Psoas muscle (tissue), 8 donors: Measurements from ENCODE around the gene SLC35A4. TPM values are rescaled to one million over a fixed set of nuclear protein-coding genes. Genes with fewer than 3 reads are reported as not detected.

ENCODE experiments used
- ATAC-seq, 4 donors: fragments of 200-7000 bp; cut with Tn5 transposase; one replicate each; pipeline ENCODE4 v1.9.1; 2020; ENCODE audit warnings: moderate library complexity in 3 of 4, mild to moderate bottlenecking in 2 of 4
- DNase-seq, 2 donors: peaks; one replicate each; pipeline ENCODE4 v3.0.0-alpha.2; 2020
- H3K27ac ChIP-seq: fragments of 200-600 bp; one replicate; pipeline ENCODE4 v1.8.0; 2022
- H3K27me3 ChIP-seq, 3 donors: fragments of 200-600 bp in 1 of 3; one replicate each; pipeline versions ENCODE4 v1.6.1 to v1.8.0; 2013 to 2022; ENCODE audit warnings: low read length in 2 of 3, mild to moderate bottlenecking in 2 of 3, moderate library complexity in 1 of 3; ENCODE audit not compliant: insufficient read depth in 3 of 3
- H3K36me3 ChIP-seq, 2 donors: fragments of 200-600 bp in 1 of 2; one replicate each; pipeline versions ENCODE4 v1.6.1 to v1.8.0; 2013 to 2022; ENCODE audit warnings: low read depth in 1 of 2, mild to moderate bottlenecking in 1 of 2, moderate library complexity in 1 of 2; ENCODE audit not compliant: insufficient read depth in 1 of 2
- H3K4me1 ChIP-seq: fragments of 200-600 bp; one replicate; pipeline ENCODE4 v1.8.0; 2022
- H3K4me3 ChIP-seq: fragments of 200-600 bp; one replicate; pipeline ENCODE4 v1.8.0; 2022; ENCODE audit warnings: mild to moderate bottlenecking
- H3K9me3 ChIP-seq: fragments of 200-600 bp; one replicate; pipeline ENCODE4 v1.8.0; 2022
- CTCF ChIP-seq: fragments of 200-600 bp; IDR thresholded peaks from one replicate; pipeline ENCODE4 v1.8.0; 2022; ENCODE audit warnings: antibody characterized with exemption
- WGBS, 3 donors: extraction: QIAGEN DNeasy Blood & Tissue Kit; methylation state at CpG; one replicate each; pipeline versions ENCODE4 v1.1.6 to v1.1.7; 2013; 5-methylcytosine and 5-hydroxymethylcytosine counted together
- intact Hi-C, 2 donors: fragments of 100-400 bp; cut with DNase I; formaldehyde crosslinking; loops; one replicate each; pipeline versions ENCODE4 v1.11.0 to v1.14.2; 2022
- polyA plus RNA-seq, 3 donors: library from polyadenylated mRNA; stranded (reverse); fragments of 200-250 nt; gene quantifications; one replicate each; pipeline ENCODE4 v1.2.3, GENCODE V29; 2013
- total RNA-seq, 4 donors: library from RNA; stranded (reverse); fragmentation: NEBNext Ultra II Directional in 2 of 4; extraction: Animal tissue kit (Norgen Biotek cat#: 25700) in 2 of 4; gene quantifications; one replicate each; pipeline versions ENCODE4 v1.2.1 to v1.2.4, GENCODE V29; 2021 to 2023
- donor health status: healthy with polysubstance abuse.
- donor health status: DM: no; HTN: no; CAD: no; lungs with moderate emphysema.
- donor health status: Bipolar disorder and iron deficiency.
- donor health status: healthy.
- donor health status: DM: yes; HTN: yes; CAD: no.
- donor health status: DM: no; HTN: no; CAD: no.
- donor health status: DM: no; HTN: no; CAD: no.
- donor health status: DM: yes; HTN: yes; CAD: no.

Gene SLC35A4
- total and polyA plus RNA-seq, 7 donors = 49.9 to 149 (median 108) TPM

DNA sequence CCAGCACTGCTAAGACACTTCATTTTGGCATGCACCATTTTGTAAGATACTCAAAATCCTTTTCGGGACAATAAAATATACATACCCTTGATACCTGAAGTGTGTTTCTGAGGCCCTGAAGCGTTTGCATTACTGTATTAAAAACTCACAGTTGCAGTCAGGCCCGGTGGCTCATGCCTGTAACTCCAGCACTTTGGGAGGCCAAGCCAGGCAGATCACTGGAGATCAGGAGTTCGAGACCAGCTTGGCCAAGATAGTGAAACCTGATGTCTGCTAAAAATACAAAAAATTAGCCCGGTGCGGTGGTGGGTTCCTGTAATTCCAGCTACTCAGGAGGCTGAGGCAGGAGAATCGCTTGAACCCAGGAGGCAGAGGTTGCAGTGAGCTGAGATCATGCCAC, 19.6 kb upstream of the SLC35A4 start:
- no peak overlapping the region for H3K4me3 ChIP-seq
- peaks cover 6 to 64% of the 10 kb centered on the region in 2 donors for H3K36me3 ChIP-seq
- ATAC-seq (no peak), DNase-seq (no peak)
- peaks cover 36% of the 10 kb centered on the region for H3K4me1 ChIP-seq
- TF ChIP-seq CTCF = no peak
- intact Hi-C loops = no loop called here
- 90 to 98% (median 97%) methylated on average over 7 of the region's 7 CpGs for WGBS, 3 donors
- H3K27me3 ChIP-seq = no peaks in the 10 kb centered on the region
- H3K9me3 ChIP-seq = no peaks in the 10 kb centered on the region
- no peak overlapping the region for H3K27ac ChIP-seq

- peaks cover 42% of the 10 kb centered on the region for H3K4me1 ChIP-seq
- WGBS, 3 donors = 96 to 99% (median 97%) methylated on average over 10 of the region's 10 CpGs
- ATAC-seq = no peak
- H3K36me3 ChIP-seq = peaks cover 11 to 64% of the 10 kb centered on the region in 2 donors
- H3K9me3 ChIP-seq = no peaks in the 10 kb centered on the region
- H3K27ac ChIP-seq = no peak overlapping the region
- TF ChIP-seq CTCF = no peak
- H3K27me3 ChIP-seq = no peaks in the 10 kb centered on the region
- DNase-seq = no peak
- intact Hi-C loops = loop anchor here (2.0 kb wide), 2 partner anchors 93 to 145 kb away; partner anchors contain the start of genes TMCO6 (in 2 of the 2) and ANKHD1 (in 1 of the 2)
- H3K4me3 ChIP-seq = no peak overlapping the region
Measured at GRCh38 chr5:140545606-140546005, 19.0 kb upstream of the SLC35A4 start.

- 21 to 33% (median 23%) methylated on average over 13 of the region's 13 CpGs for WGBS, 3 donors
- Histone ChIP-seq H3K36me3 (peaks cover 4 to 64% of the 10 kb centered on the region in 2 donors), H3K27ac (peak overlapping the region; percentile 98), H3K27me3 (no peaks in the 10 kb centered on the region), H3K4me1 (peaks cover 43% of the 10 kb centered on the region), H3K4me3 (peak overlapping the region; percentile 67), H3K9me3 (no peaks in the 10 kb centered on the region)
- peak; percentile 2 to 36 (median 14) for ATAC-seq
- TF ChIP-seq CTCF = no peak
- no peak for DNase-seq
- intact Hi-C loops = loop anchor here (2.0 kb wide), 2 partner anchors 92 to 146 kb away; partner anchors contain the start of genes TMCO6 (in 2 of the 2) and ANKHD1 (in 1 of the 2)
Measured at GRCh38 chr5:140546851-140547507, 17.6 kb upstream of the SLC35A4 start.

DNA sequence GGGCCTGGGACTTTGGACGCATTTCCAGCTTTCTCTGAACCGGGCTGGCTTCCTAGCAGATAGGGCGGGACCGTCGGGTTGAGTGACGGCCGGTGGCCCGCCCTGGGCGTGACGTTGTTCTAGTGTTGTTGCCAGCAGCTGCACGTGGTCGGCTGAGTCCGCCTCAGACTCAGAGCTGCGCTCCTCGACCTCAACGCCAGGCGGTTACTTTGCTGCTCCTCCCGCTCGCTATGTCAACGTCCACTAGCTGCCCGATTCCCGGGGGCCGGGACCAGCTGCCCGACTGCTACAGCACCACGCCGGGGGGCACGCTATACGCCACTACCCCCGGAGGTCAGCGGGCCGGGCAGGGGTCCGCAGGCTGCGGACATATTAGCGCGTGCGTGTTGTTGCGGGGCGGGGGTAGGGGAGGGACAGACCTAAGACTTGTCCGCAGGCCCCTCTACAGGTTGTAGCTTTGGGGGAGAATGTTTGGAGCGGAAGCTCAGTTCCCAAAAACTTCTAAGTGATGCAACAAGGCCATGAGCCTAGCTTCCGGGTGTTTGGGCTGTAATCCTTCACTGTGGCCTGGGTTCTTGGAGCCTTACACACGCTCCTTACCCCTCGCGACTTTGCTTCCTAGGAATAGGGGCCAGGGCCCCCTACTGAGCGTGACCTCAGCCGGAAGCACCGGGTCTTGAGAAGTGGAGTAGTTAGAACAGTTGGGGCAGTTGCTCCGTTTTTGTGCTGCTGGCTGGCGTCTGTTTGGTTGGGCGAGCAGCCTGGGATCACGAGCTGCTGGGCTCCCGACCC, 16.9 kb upstream of the SLC35A4 start, which contains the start of gene EIF4EBP3:
TSS of gene EIF4EBP3 (plus strand) at position 155 of the 792 bp plus-strand sequence. CDS start at position 231, 76 bp downstream.
- peak; percentile 66 for TF ChIP-seq CTCF
- no peaks in the 10 kb centered on the region for H3K27me3 ChIP-seq
- H3K4me3 ChIP-seq = peak within 1 kb of the TSS; percentile 67
- ATAC-seq (peak; percentile 88 to 92 (median 90)), DNase-seq (peak; percentile 97 to 99)
- 1% methylated on average over 51 to 52 of the region's 52 CpGs for WGBS, 3 donors
- peak within 1 kb of the TSS; percentile 98 for H3K27ac ChIP-seq
- intact Hi-C loops = loop anchor here (2.0 kb wide), 2 partner anchors 91 to 147 kb away; partner anchors contain the start of genes TMCO6 (in 2 of the 2) and ANKHD1 (in 1 of the 2)
- peaks cover 43% of the 10 kb centered on the region for H3K4me1 ChIP-seq
- H3K9me3 ChIP-seq = no peaks in the 10 kb centered on the region
- H3K36me3 ChIP-seq = peaks cover 4 to 64% of the 10 kb centered on the region in 2 donors
